ENCODE results near the gene CNDP1. TPM values are rescaled to one million over a fixed set of nuclear protein-coding genes. Genes with fewer than 3 reads are reported as not detected.

CNDP1 gene
- total RNA-seq, 1 donor from 2014 or later, result 0.40 TPM

- no peaks in the 10 kb centered on the region for H3K27me3 Mint-ChIP-seq (ENCODE audit: low read depth)
- H3K9me3 Mint-ChIP-seq, result no peaks in the 10 kb centered on the region
- H3K36me3 Mint-ChIP-seq, result peaks cover 53% of the 10 kb centered on the region
- no peak overlapping the region for H3K27ac Mint-ChIP-seq
- H3K4me3 Mint-ChIP-seq, result no peak overlapping the region
- no peak for DNase-seq (ENCODE audit: low spot score in 2 of 2, unreplicated experiment in 2 of 2)
- peaks cover 22% of the 10 kb centered on the region for H3K4me1 Mint-ChIP-seq
- TF ChIP-seq CTCF (IDR thresholded peaks at IDR 0.05; ENCODE audit: unreplicated experiment), result no peak
Measured at GRCh38 chr18:74507927-74508326, 26.4 kb upstream of the CNDP1 start.

- no peak for DNase-seq (ENCODE audit: low spot score in 2 of 2, unreplicated experiment in 2 of 2)
- peaks cover 18% of the 10 kb centered on the region for H3K4me1 Mint-ChIP-seq
- H3K27me3 Mint-ChIP-seq (ENCODE audit: low read depth), result no peaks in the 10 kb centered on the region
- no peak for TF ChIP-seq CTCF (IDR thresholded peaks at IDR 0.05; ENCODE audit: unreplicated experiment)
- H3K4me3 Mint-ChIP-seq, result no peak overlapping the region
- H3K36me3 Mint-ChIP-seq, result peaks cover 52% of the 10 kb centered on the region
- H3K27ac Mint-ChIP-seq, result no peak overlapping the region
- no peaks in the 10 kb centered on the region for H3K9me3 Mint-ChIP-seq
Measured at GRCh38 chr18:74508366-74508765, 25.9 kb upstream of the CNDP1 start.

- no peak for TF ChIP-seq CTCF (IDR thresholded peaks at IDR 0.05; ENCODE audit: unreplicated experiment)
- Mint-ChIP-seq H3K27me3 (ENCODE audit: low read depth) (no peaks in the 10 kb centered on the region), H3K4me3 (no peak overlapping the region), H3K9me3 (no peaks in the 10 kb centered on the region), H3K36me3 (peaks cover 55% of the 10 kb centered on the region), H3K27ac (no peak overlapping the region), H3K4me1 (peaks cover 18% of the 10 kb centered on the region)
- DNase-seq (ENCODE audit: low spot score in 2 of 2, unreplicated experiment in 2 of 2), result no peak
Measured at GRCh38 chr18:74508821-74509225, 25.5 kb upstream of the CNDP1 start.

GRCh38 chr18:74509856-74510769 is 24.2 kb upstream of the CNDP1 start:
- H3K27me3 Mint-ChIP-seq (ENCODE audit: low read depth), result no peaks in the 10 kb centered on the region
- no peak for TF ChIP-seq CTCF (IDR thresholded peaks at IDR 0.05; ENCODE audit: unreplicated experiment)
- no peak overlapping the region for H3K4me3 Mint-ChIP-seq
- H3K27ac Mint-ChIP-seq, result no peak overlapping the region
- peaks cover 18% of the 10 kb centered on the region for H3K4me1 Mint-ChIP-seq
- no peaks in the 10 kb centered on the region for H3K9me3 Mint-ChIP-seq
- no peak for DNase-seq (ENCODE audit: low spot score in 2 of 2, unreplicated experiment in 2 of 2)
- peaks cover 56% of the 10 kb centered on the region for H3K36me3 Mint-ChIP-seq

- no peak overlapping the region for H3K27ac Mint-ChIP-seq
- H3K4me3 Mint-ChIP-seq, result no peak overlapping the region
- DNase-seq (ENCODE audit: low spot score in 2 of 2, unreplicated experiment in 2 of 2), result no peak
- H3K4me1 Mint-ChIP-seq, result peaks cover 16% of the 10 kb centered on the region
- H3K9me3 Mint-ChIP-seq, result no peaks in the 10 kb centered on the region
- TF ChIP-seq CTCF (IDR thresholded peaks at IDR 0.05; ENCODE audit: unreplicated experiment), result no peak
- peaks cover 53% of the 10 kb centered on the region for H3K36me3 Mint-ChIP-seq
- H3K27me3 Mint-ChIP-seq (ENCODE audit: low read depth), result no peaks in the 10 kb centered on the region
Measured at GRCh38 chr18:74510770-74511095, 23.6 kb upstream of the CNDP1 start.
